Raji (cell line): ENCODE results near the gene CCDC61.

Source experiments
- POLR2A ChIP-seq: IDR thresholded peaks from 2 replicates; pipeline ENCODE4 v1.6.1; 2011; ENCODE audit warnings: low read depth, low read length, control low read depth; ENCODE audit not compliant: insufficient read depth

The CCDC61 gene, protein sequence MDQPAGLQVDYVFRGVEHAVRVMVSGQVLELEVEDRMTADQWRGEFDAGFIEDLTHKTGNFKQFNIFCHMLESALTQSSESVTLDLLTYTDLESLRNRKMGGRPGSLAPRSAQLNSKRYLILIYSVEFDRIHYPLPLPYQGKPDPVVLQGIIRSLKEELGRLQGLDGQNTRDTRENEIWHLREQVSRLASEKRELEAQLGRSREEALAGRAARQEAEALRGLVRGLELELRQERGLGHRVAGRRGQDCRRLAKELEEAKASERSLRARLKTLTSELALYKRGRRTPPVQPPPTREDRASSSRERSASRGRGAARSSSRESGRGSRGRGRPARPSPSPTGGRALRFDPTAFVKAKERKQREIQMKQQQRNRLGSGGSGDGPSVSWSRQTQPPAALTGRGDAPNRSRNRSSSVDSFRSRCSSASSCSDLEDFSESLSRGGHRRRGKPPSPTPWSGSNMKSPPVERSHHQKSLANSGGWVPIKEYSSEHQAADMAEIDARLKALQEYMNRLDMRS

GRCh38 chr19:45994998-45995714 is at the start of gene CCDC61:
CCDC61 (plus strand) TSS chr19:45995467; CDS start chr19:46003019, 7,552 bp downstream.
- TF ChIP-seq POLR2A, result peak; percentile 79

DNA sequence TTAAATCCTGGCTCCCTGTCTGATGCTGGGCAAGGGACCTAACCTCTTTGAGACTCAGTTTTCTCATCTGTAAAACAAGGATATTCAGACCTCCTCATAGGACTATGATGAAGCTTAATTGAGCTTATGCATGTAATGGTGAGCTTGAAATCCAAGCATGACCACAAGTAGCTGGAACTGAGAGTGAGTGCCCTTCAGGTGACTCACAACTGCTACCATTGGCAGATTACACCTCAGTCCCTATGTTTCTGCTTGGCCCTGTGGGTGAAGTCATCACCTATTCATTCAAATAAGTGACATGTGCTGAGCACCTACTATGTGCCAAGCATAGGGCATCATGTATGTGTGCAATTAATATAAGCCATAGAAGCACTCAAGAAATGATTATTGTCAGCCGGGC is 47.3 kb upstream of the CCDC61 start:
- no peak for TF ChIP-seq POLR2A

- TF ChIP-seq POLR2A, result no peak
Observed at GRCh38 chr19:45952341-45952685, 43.0 kb upstream of the CCDC61 start.

DNA sequence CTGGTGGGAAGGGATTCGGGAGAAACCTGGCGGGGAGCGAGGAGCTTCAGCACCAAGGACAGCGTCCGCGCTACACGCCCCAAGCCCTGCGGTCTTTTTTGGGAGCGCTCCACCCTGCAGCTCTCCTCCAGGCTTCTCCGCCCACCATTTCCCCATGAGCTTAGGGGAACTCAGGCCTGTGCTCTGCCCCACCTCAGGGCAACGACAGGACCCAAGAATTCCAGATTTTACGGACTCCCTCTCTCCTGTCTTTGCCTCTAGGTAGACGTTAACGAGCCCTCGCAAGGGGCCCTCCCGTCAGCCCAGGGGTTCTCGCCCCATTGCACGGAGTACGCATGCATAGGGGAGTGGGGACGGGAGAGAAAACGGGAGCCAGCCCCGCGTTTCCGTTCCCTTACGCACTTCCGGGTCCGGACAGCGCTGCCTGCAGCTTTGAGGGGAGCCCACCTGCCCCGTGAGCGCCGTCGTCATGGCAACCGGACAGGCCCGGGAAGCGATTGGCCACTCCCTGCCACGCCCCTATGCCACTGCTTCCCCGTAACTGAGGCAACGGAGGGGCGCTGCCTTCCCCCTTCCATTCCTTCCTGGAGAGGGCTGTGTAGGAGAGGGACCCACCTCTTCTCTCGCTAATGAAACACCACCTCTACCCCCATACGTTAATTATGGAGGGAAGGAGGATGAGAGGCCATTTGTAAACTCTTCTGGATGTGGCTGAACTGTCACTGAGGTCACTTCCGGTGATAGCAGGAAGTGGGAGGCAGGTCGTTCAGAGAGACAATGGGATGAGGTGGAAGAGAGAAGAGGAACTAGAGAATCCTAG is 42.4 kb upstream of the CCDC61 start:
- no peak for TF ChIP-seq POLR2A

GRCh38 chr19:45953676-45954075 is 41.6 kb upstream of the CCDC61 start:
- TF ChIP-seq POLR2A, result no peak

DNA sequence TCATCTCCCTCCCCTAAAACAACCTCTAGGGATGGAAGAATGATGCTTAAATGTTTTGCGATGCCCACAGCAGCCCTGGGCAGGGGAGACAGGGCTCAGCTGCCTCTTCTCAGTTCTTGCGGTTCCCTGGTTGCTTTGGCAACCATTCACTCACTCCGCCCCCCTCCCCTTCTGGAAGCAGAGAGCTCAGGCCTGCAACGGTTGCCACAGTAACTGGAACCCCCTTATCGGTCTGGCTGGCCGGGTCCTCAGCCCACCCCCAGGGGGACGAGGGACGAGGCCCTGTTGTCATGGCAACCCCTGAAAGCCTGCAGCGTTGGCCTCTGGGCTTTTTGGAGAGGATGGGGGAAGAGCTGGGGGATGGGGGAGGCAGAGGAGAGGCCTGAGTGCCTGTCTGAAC is 41.1 kb upstream of the CCDC61 start:
- no peak for TF ChIP-seq POLR2A

DNA sequence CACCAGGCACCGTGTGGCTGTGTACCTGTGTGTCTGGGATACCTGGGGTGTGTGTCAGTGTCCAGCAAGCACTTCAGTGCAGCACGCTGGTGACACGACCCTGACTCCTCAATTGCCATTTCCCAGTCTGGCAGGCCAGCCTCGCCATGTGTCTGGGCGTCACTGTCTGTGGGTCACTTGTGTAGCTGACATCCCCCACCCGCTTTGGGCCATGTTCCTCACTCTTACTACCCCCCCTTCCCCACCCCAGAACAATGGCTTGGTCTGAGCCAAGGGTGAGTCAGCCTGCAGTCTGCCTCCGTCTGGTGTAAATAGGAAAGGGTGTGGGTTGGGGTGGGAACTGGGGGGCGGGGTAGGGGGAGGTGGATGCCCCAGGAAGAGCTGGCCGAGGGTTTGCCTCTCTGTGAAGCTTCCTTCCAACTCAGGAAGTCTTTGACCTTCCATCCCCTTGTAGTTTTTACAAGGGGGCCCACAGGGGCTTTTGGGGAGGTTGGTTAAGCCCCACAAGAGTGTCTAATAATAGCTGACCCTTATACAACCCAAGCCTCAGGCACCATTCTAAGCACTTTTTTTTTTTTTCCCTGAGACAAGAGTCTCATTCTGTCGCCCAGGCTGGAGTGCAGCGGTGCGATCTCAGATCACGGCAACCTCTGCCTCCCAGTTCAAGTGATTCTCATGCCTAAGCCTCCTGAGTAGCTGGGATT is 39.2 kb upstream of the CCDC61 start:
- no peak for TF ChIP-seq POLR2A

DNA sequence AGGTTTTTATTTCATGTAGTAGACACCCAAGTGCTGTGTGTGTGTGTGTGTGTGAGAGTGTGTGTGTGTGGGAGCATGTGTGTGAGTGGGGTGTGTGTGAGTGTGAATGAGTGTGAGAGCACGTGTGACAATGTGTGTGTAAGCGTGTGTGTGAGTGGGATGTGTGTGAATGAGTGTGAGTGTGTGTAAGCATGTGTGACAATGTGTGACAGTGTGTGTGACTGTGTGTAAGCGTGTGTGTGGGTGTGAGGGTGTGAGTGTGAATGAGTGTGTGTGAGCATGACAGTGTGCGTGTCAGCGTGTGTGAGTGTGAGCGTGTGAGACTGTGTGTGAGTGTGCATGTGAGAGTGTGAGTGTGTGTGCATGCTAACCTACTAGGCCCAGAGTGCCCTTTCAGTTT is 36.9 kb upstream of the CCDC61 start:
- no peak for TF ChIP-seq POLR2A

DNA sequence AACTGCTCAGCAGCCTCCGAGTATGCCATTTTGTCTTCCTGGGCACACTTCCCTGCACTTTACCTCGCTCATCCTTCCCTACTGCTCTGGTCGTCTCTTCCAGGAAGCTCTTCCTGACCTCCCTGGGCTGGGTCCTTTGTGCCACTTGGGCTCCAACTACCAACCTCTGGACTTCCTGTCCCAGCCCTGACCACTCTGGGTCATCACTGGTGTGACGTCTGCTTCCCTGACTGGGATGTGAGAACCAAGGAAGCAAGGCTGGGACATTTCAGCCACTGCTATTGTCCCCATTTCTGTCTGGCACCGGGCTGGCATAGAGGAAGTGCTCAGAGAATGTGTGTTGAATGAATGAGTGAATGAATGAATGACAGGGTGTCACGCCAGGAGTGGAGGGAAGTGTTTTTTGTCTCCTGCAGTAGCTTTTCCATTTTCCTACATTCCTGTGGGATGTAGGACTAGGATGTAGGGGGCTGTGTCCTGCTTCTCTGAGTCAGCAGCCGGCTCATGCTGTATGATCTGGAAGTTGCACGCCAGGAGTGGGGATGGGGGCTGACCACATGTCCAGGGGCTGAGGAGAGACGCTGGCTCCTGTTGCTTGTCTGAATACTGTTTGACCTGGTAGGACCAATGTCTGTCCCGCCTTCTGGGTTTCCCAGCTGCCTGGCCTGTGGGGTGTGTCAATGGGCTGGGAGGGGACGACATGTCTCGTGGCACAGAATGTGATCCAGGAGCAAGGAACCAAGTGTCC is 36.3 kb upstream of the CCDC61 start:
- TF ChIP-seq POLR2A, result no peak

GRCh38 chr19:45959517-45960025 is 35.7 kb upstream of the CCDC61 start:
- no peak for TF ChIP-seq POLR2A

GRCh38 chr19:45960595-45961235 is 34.6 kb upstream of the CCDC61 start:
- TF ChIP-seq POLR2A, result no peak

- no peak for TF ChIP-seq POLR2A
Observed at GRCh38 chr19:45962021-45962420, 33.2 kb upstream of the CCDC61 start.

DNA sequence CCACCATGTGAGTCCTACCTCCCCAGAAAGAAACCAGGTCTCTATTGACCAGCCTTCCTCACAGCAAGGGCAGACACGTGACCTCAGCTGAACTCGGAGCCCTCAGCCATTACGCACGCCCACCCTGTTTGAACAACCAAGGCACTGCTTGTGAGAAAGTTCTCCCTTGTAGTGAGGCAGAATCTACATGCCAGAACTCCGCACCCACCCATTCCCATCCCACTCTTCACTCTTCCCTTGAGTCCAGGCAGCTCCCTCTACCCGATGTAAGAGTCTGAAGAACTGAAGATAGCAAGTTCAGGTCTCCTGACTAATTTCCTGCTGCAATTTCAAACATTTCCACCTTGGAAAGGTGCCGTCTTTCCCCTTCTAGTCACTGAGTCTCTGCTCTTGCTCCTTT is 28.0 kb upstream of the CCDC61 start:
- TF ChIP-seq POLR2A, result no peak
